ENCODE measurements around the gene NCOR1.

GRCh38 chr17:16074423-16074822 lies 140.9 kb downstream of the NCOR1 start:
- TF ChIP-seq CTCF (IDR thresholded peaks at IDR 0.05 in 2 of 3, conservative IDR thresholded peaks at IDR 0.05 in 1 of 3; ENCODE audit: control insufficient read depth in 2 of 3, extremely low read depth in 1 of 3, insufficient read depth in 1 of 3, low read depth in 3 of 3, low read length in 3 of 3) (no peak), EZH2 (IDR thresholded peaks at IDR 0.05; ENCODE audit: borderline replicate concordance, control insufficient read depth, low read depth, low read length) (no peak), EP300 (IDR thresholded peaks at IDR 0.05; ENCODE audit: borderline replicate concordance in 1 of 2, control insufficient read depth in 1 of 2, low read depth in 2 of 2, low read length in 2 of 2) (no peak), PKNOX1 (IDR thresholded peaks at IDR 0.05) (no peak)

Data from GM12878 (cell line).